ENCODE data around the gene SRGAP3.

- TF ChIP-seq CTCF (IDR thresholded peaks at IDR 0.05) (no peak), POLR2A (IDR thresholded peaks at IDR 0.05) (no peak)
Measured at GRCh38 chr3:9130345-9131305, 118.8 kb downstream of the SRGAP3 start.
